ENCODE data around the gene NTN1. TPM values are rescaled to one million over a fixed set of nuclear protein-coding genes. Genes with fewer than 3 reads are reported as not detected.
"Not testable (repeated sequence)": the region's sequence is repeated elsewhere in the genome, so short reads cannot be mapped to it uniquely, and the experiment has no call there.

The NTN1 gene
- total RNA-seq, 1 donor = 1.1 TPM

GRCh38 chr17:9074131-9074530, 52.8 kb downstream of the NTN1 start:
- DNase-seq (ENCODE audit: low read depth in 2 of 3, low spot score in 2 of 3) = no peak

GRCh38 chr17:9079461-9080103, 58.3 kb downstream of the NTN1 start:
- peak in 1 of 3 donors; percentile 9 for DNase-seq (ENCODE audit: low read depth in 2 of 3, low spot score in 2 of 3)

GRCh38 chr17:9080296-9080914, 59.1 kb downstream of the NTN1 start:
- no peak for DNase-seq (ENCODE audit: low read depth in 2 of 3, low spot score in 2 of 3)

GRCh38 chr17:9080983-9081382, 59.7 kb downstream of the NTN1 start:
- DNase-seq (ENCODE audit: low read depth in 2 of 3, low spot score in 2 of 3) = no peak

GRCh38 chr17:9086577-9086976, 65.3 kb downstream of the NTN1 start:
- no peak for DNase-seq (ENCODE audit: low read depth in 2 of 3, low spot score in 2 of 3)

- no peak for DNase-seq (ENCODE audit: low read depth in 2 of 3, low spot score in 2 of 3)
These were observed 66.6 kb downstream of the NTN1 start for GRCh38 chr17:9087921-9088320.

GRCh38 chr17:9090641-9091096, 69.4 kb downstream of the NTN1 start:
- no peak for DNase-seq (ENCODE audit: low read depth in 2 of 3, low spot score in 2 of 3)

GRCh38 chr17:9094193-9094592, 72.9 kb downstream of the NTN1 start:
- no peak for DNase-seq (ENCODE audit: low read depth in 2 of 3, low spot score in 2 of 3)

- DNase-seq (ENCODE audit: low read depth in 2 of 3, low spot score in 2 of 3) = no peak
These were observed 74.1 kb downstream of the NTN1 start for GRCh38 chr17:9095390-9095789.

GRCh38 chr17:9098242-9098825, 77.0 kb downstream of the NTN1 start:
- no peak for DNase-seq (ENCODE audit: low read depth in 2 of 3, low spot score in 2 of 3)

GRCh38 chr17:9101356-9101755, 80.0 kb downstream of the NTN1 start:
- no peak for DNase-seq (ENCODE audit: low read depth in 2 of 3, low spot score in 2 of 3)

GRCh38 chr17:9103193-9103592, 81.9 kb downstream of the NTN1 start:
- not testable (repeated sequence) for DNase-seq (ENCODE audit: low read depth in 2 of 3, low spot score in 2 of 3)

GRCh38 chr17:9104370-9105041, 83.2 kb downstream of the NTN1 start:
- DNase-seq (ENCODE audit: low read depth in 2 of 3, low spot score in 2 of 3) = no peak

GRCh38 chr17:9105068-9105868, 84.0 kb downstream of the NTN1 start:
- DNase-seq (ENCODE audit: low read depth in 2 of 3, low spot score in 2 of 3) = no peak

GRCh38 chr17:9106278-9106677, 85.0 kb downstream of the NTN1 start:
- not testable (repeated sequence) for DNase-seq (ENCODE audit: low read depth in 2 of 3, low spot score in 2 of 3)

GRCh38 chr17:9107527-9107926, 86.2 kb downstream of the NTN1 start:
- peak in 1 of 3 donors; percentile 3 for DNase-seq (ENCODE audit: low read depth in 2 of 3, low spot score in 2 of 3)

GRCh38 chr17:9108146-9108545, 86.8 kb downstream of the NTN1 start:
- DNase-seq (ENCODE audit: low read depth in 2 of 3, low spot score in 2 of 3) = peak in 2 of 3 donors; percentile 20 to 63

GRCh38 chr17:9109933-9110332, 88.6 kb downstream of the NTN1 start:
- no peak for DNase-seq (ENCODE audit: low read depth in 2 of 3, low spot score in 2 of 3)

GRCh38 chr17:9110501-9110900, 89.2 kb downstream of the NTN1 start:
- no peak for DNase-seq (ENCODE audit: low read depth in 2 of 3, low spot score in 2 of 3)
